ENCODE measurements around the gene TRIM26. TPM values are rescaled to one million over a fixed set of nuclear protein-coding genes. Genes with fewer than 3 reads are reported as not detected.

TRIM26 gene
- total and polyA plus RNA-seq, 2 experiments from 2014 or later, result 11.0 to 38.0 TPM

- H3K27ac ChIP-seq (ENCODE audit: low read depth), result peak overlapping the region; percentile 74
- ATAC-seq (peak; percentile 45), DNase-seq (ENCODE audit: low spot score) (no peak)
- H4K20me1 ChIP-seq (replicated peaks; ENCODE audit: insufficient read depth), result peaks cover 30% of the 10 kb centered on the region
- H3K36me3 Mint-ChIP-seq (ENCODE audit: low read depth), result no peaks in the 10 kb centered on the region; the same call in 1 of the 3 replicates
- H3K9me3 Mint-ChIP-seq, result no peaks in the 10 kb centered on the region
- H3K4me3 Mint-ChIP-seq, result peak overlapping the region; percentile 3; the same call in 1 of the 3 replicates
- H2AFZ ChIP-seq, result no peak overlapping the region
- no peaks in the 10 kb centered on the region for H3K27me3 ChIP-seq (ENCODE audit: insufficient read depth)
- no peaks in the 10 kb centered on the region for H3K36me3 ChIP-seq (ENCODE audit: insufficient read depth)
- no peaks in the 10 kb centered on the region for H3K9me2 ChIP-seq (ENCODE audit: insufficient read depth)
- peaks cover 49% of the 10 kb centered on the region for H3K4me1 Mint-ChIP-seq
- H3K4me3 ChIP-seq, result no peak overlapping the region; the same call in 1 of the 2 replicates
- H3K27ac Mint-ChIP-seq, result peak overlapping the region; percentile 33; the same call in 1 of the 2 replicates
- TF ChIP-seq CTCF (conservative IDR thresholded peaks at IDR 0.05; ENCODE audit: low read depth in 2 of 2) (no peak), ETS1 (IDR thresholded peaks at IDR 0.05) (no peak)
- peaks cover 80% of the 10 kb centered on the region for H3K79me2 ChIP-seq (replicated peaks; ENCODE audit: insufficient read depth)
- H3K4me1 ChIP-seq (ENCODE audit: insufficient read depth), result peaks cover 42% of the 10 kb centered on the region
- H3K27me3 Mint-ChIP-seq (ENCODE audit: insufficient read depth, low read depth, poor library complexity), result peaks cover 5% of the 10 kb centered on the region
- no peaks in the 10 kb centered on the region; the same call in 1 of the 2 replicates for H3F3A ChIP-seq (replicated peaks; ENCODE audit: low read depth)
- peak overlapping the region; percentile 66 for H3K4me2 ChIP-seq
Observed at GRCh38 chr6:30207619-30208295, 5.4 kb downstream of the TRIM26 start.

- Mint-ChIP-seq H3K27me3 (ENCODE audit: insufficient read depth, low read depth, poor library complexity) (peaks cover 5% of the 10 kb centered on the region), H3K4me1 (peaks cover 51% of the 10 kb centered on the region), H3K4me3 (peak overlapping the region; percentile 3; the same call in 1 of the 3 replicates), H3K9me3 (no peaks in the 10 kb centered on the region), H3K36me3 (ENCODE audit: low read depth) (no peaks in the 10 kb centered on the region; the same call in 1 of the 3 replicates), H3K27ac (0 out of 2 replicates have a peak overlapping the region, but pooled peaks have one; percentile 33)
- peaks cover 45% of the 10 kb centered on the region for H3K4me1 ChIP-seq (ENCODE audit: insufficient read depth)
- peak; percentile 55 for DNase-seq (ENCODE audit: low spot score)
- H3K4me3 ChIP-seq, result no peak overlapping the region; the same call in 1 of the 2 replicates
- H3K79me2 ChIP-seq (replicated peaks; ENCODE audit: insufficient read depth), result peaks cover 74% of the 10 kb centered on the region
- H3K27ac ChIP-seq (ENCODE audit: low read depth), result peak overlapping the region; percentile 74; the same call in 1 of the 2 replicates
- ATAC-seq, result peak; percentile 74
- H3F3A ChIP-seq (replicated peaks; ENCODE audit: low read depth), result no peaks in the 10 kb centered on the region; the same call in 1 of the 2 replicates
- H3K36me3 ChIP-seq (ENCODE audit: insufficient read depth), result no peaks in the 10 kb centered on the region
- H2AFZ ChIP-seq, result no peak overlapping the region
- no peaks in the 10 kb centered on the region for H3K27me3 ChIP-seq (ENCODE audit: insufficient read depth)
- peaks cover 28% of the 10 kb centered on the region for H4K20me1 ChIP-seq (replicated peaks; ENCODE audit: insufficient read depth)
- H3K9me2 ChIP-seq (ENCODE audit: insufficient read depth), result no peaks in the 10 kb centered on the region
- peak overlapping the region; percentile 66 for H3K4me2 ChIP-seq
- TF ChIP-seq ZNF114 (CRISPR knock-in tag; IDR thresholded peaks at IDR 0.05) (no peak), ETS1 (IDR thresholded peaks at IDR 0.05) (no peak), STAT1 (IDR thresholded peaks at IDR 0.05; ENCODE audit: unreplicated experiment) (no peak), ZNF462 (CRISPR knock-in tag; IDR thresholded peaks at IDR 0.05) (no peak)
Observed at GRCh38 chr6:30206799-30207618, 6.2 kb downstream of the TRIM26 start.

Measured in GM23338 (cell line).